Right cardiac atrium (tissue), 5 donors: Measurements from ENCODE around the gene EME2. TPM values are rescaled to one million over a fixed set of nuclear protein-coding genes. Genes with fewer than 3 reads are reported as not detected.

Experiments used
- ATAC-seq, 2 donors: fragments of 200-7000 bp; cut with Tn5 transposase; one replicate each; pipeline versions ENCODE4 v1.8.0 to v1.9.1; 2020; ENCODE audit warnings: moderate library complexity in 2 of 2, mild to moderate bottlenecking in 1 of 2
- DNase-seq, 3 donors: peaks; one replicate each; pipeline ENCODE4 v3.0.0-alpha.2; 2020
- H3K27ac ChIP-seq: one replicate; pipeline ENCODE4 v1.5.1; 2013; ENCODE audit warnings: mild to moderate bottlenecking, low read length, control low read depth, moderate library complexity
- H3K27me3 ChIP-seq: one replicate; pipeline ENCODE4 v1.6.1; 2013; ENCODE audit not compliant: control insufficient read depth, insufficient read depth
- H3K4me1 ChIP-seq: one replicate; pipeline ENCODE4 v1.6.1; 2013; ENCODE audit warnings: low read length; ENCODE audit not compliant: control insufficient read depth, insufficient read depth
- H3K4me3 ChIP-seq: one replicate; pipeline ENCODE4 v1.5.1; 2013; ENCODE audit warnings: low read length, control low read depth
- H3K9me3 ChIP-seq: one replicate; pipeline ENCODE4 v1.6.1; 2013; ENCODE audit warnings: low read length; ENCODE audit not compliant: control insufficient read depth
- WGBS: extraction: QIAGEN DNeasy Blood & Tissue Kit; methylation state at CpG from one replicate; pipeline ENCODE4 v1.1.7; 2013; 5-methylcytosine and 5-hydroxymethylcytosine counted together
- intact Hi-C, 4 donors: fragments of 100-400 bp; cut with DNase I; formaldehyde crosslinking; loops; one replicate each; pipeline versions ENCODE4 v1.11.0 to v1.14.0; 2022 to 2023
- polyA plus RNA-seq: library from polyadenylated mRNA; stranded (reverse); fragments of 200-250 nt; gene quantifications from one replicate; pipeline ENCODE4 v1.2.3, GENCODE V29; 2013
- total RNA-seq, 4 donors: library from RNA; stranded (reverse); fragmentation: NEBNext Ultra II Directional; extraction: Animal tissue kit (Norgen Biotek cat#: 25700); gene quantifications; one replicate each; pipeline ENCODE4 v1.2.1, GENCODE V29; 2021
- donor health status: healthy with polysubstance abuse.
- donor health status: DM: no; HTN: yes; CAD: no.
- donor health status: DM: no; HTN: no; CAD: no.
- donor health status: DM: no; HTN: yes; CAD: no; lungs with severe emphysema.
- donor health status: DM: yes; HTN: yes; CAD: no.

EME2 gene
- total and polyA plus RNA-seq, 5 donors: 6.3 to 11.3 (median 9.2) TPM

- peak in 2 of 3 donors; percentile 44 to 62 for DNase-seq
- no peak overlapping the region for H3K4me3 ChIP-seq
- H3K27ac ChIP-seq: no peak overlapping the region
- no peaks in the 10 kb centered on the region for H3K9me3 ChIP-seq
- 89% methylated on average over 25 of the region's 25 CpGs for WGBS
- no peaks in the 10 kb centered on the region for H3K4me1 ChIP-seq
- no peaks in the 10 kb centered on the region for H3K27me3 ChIP-seq
- ATAC-seq: no peak
- intact Hi-C loops: no loop called here
Observed at GRCh38 chr16:1789643-1790045, 17.0 kb downstream of the EME2 start.

GRCh38 chr16:1790261-1790610, 17.6 kb downstream of the EME2 start:
- H3K9me3 ChIP-seq: no peaks in the 10 kb centered on the region
- no peaks in the 10 kb centered on the region for H3K4me1 ChIP-seq
- no peaks in the 10 kb centered on the region for H3K27me3 ChIP-seq
- no peak overlapping the region for H3K4me3 ChIP-seq
- DNase-seq (no peak), ATAC-seq (no peak)
- intact Hi-C loops: no loop called here
- WGBS: 93% methylated on average over 15 of the region's 15 CpGs
- H3K27ac ChIP-seq: no peak overlapping the region

GRCh38 chr16:1790611-1791255, 18.1 kb downstream of the EME2 start:
- Histone ChIP-seq H3K4me3 (no peak overlapping the region), H3K9me3 (no peaks in the 10 kb centered on the region), H3K27ac (no peak overlapping the region), H3K4me1 (no peaks in the 10 kb centered on the region), H3K27me3 (no peaks in the 10 kb centered on the region)
- no peak for ATAC-seq
- 93% methylated on average over 44 of the region's 44 CpGs for WGBS
- DNase-seq: peak in 2 of 3 donors; percentile 56
- intact Hi-C loops: no loop called here

GRCh38 chr16:1791256-1791942, 18.8 kb downstream of the EME2 start:
- ATAC-seq: no peak
- H3K27me3 ChIP-seq: no peaks in the 10 kb centered on the region
- no peak overlapping the region for H3K27ac ChIP-seq
- H3K4me1 ChIP-seq: no peaks in the 10 kb centered on the region
- intact Hi-C loops: no loop called here
- no peak overlapping the region for H3K4me3 ChIP-seq
- peak in 2 of 3 donors; percentile 25 to 54 for DNase-seq
- H3K9me3 ChIP-seq: no peaks in the 10 kb centered on the region
- WGBS: 94% methylated on average over 53 of the region's 53 CpGs

- DNase-seq (peak in 2 of 3 donors; percentile 44 to 54), ATAC-seq (no peak)
- Histone ChIP-seq H3K9me3 (no peaks in the 10 kb centered on the region), H3K27me3 (no peaks in the 10 kb centered on the region), H3K4me1 (no peaks in the 10 kb centered on the region), H3K27ac (no peak overlapping the region), H3K4me3 (no peak overlapping the region)
- intact Hi-C loops: no loop called here
- 84% methylated on average over 59 of the region's 59 CpGs for WGBS
Observed at GRCh38 chr16:1791943-1792812, 19.6 kb downstream of the EME2 start.

GRCh38 chr16:1792836-1793577, 20.4 kb downstream of the EME2 start:
- H3K27ac ChIP-seq: no peak overlapping the region
- H3K27me3 ChIP-seq: no peaks in the 10 kb centered on the region
- intact Hi-C loops: no loop called here
- no peak overlapping the region for H3K4me3 ChIP-seq
- H3K4me1 ChIP-seq: no peaks in the 10 kb centered on the region
- H3K9me3 ChIP-seq: no peaks in the 10 kb centered on the region
- DNase-seq (peak in 2 of 3 donors; percentile 42 to 57), ATAC-seq (no peak)
- 85% methylated on average over 33 of the region's 33 CpGs for WGBS

- H3K9me3 ChIP-seq: no peaks in the 10 kb centered on the region
- H3K4me3 ChIP-seq: no peak within 1 kb of the TSS
- 58% methylated on average over 28 of the region's 28 CpGs for WGBS
- H3K27me3 ChIP-seq: no peaks in the 10 kb centered on the region
- H3K27ac ChIP-seq: no peak within 1 kb of the TSS
- DNase-seq (peak in 1 of 3 donors; percentile 46), ATAC-seq (peak in 1 of 2 donors; percentile 8)
- intact Hi-C loops: no loop called here
- no peaks in the 10 kb centered on the region for H3K4me1 ChIP-seq
Observed at GRCh38 chr16:1793578-1794220, 21.1 kb downstream of the EME2 start, which contains the start of gene IGFALS. IGFALS (minus strand) TSS chr16:1793705; CDS start chr16:1793652, 53 bp downstream.

- ATAC-seq: no peak
- peak in 2 of 3 donors; percentile 40 to 55 for DNase-seq
- H3K4me1 ChIP-seq: no peaks in the 10 kb centered on the region
- intact Hi-C loops: no loop called here
- H3K27ac ChIP-seq: no peak overlapping the region
- no peaks in the 10 kb centered on the region for H3K27me3 ChIP-seq
- WGBS: 64% methylated on average over 18 of the region's 18 CpGs
- H3K9me3 ChIP-seq: no peaks in the 10 kb centered on the region
- no peak overlapping the region for H3K4me3 ChIP-seq
Observed at GRCh38 chr16:1794221-1794871, 21.7 kb downstream of the EME2 start.

GRCh38 chr16:1794908-1795666, 22.5 kb downstream of the EME2 start:
- Histone ChIP-seq H3K9me3 (no peaks in the 10 kb centered on the region), H3K27me3 (no peaks in the 10 kb centered on the region), H3K4me3 (no peak overlapping the region), H3K4me1 (no peaks in the 10 kb centered on the region), H3K27ac (no peak overlapping the region)
- DNase-seq: peak in 2 of 3 donors; percentile 28 to 54
- WGBS: 85% methylated on average over 32 of the region's 32 CpGs
- ATAC-seq: no peak
- intact Hi-C loops: no loop called here
